GM19438 (cell line): ENCODE measurements around the gene H2AZ2.

Experiments
- ATAC-seq: cut with Tn5 transposase; IDR thresholded peaks from one replicate; pipeline ENCODE4 v1.9.1; 2021; ENCODE audit warnings: low read depth; ENCODE audit not compliant: unreplicated experiment

The H2AZ2 gene

GRCh38 chr7:44847920-44848634 is at the start of gene H2AZ2:
Gene H2AZ2 (minus strand): TSS chr7:44848087. CDS start chr7:44847971, 116 bp downstream.
- peak; percentile 83 for ATAC-seq

- ATAC-seq, result no peak
Measured at GRCh38 chr7:44897309-44897708, 49.4 kb upstream of the H2AZ2 start.

DNA sequence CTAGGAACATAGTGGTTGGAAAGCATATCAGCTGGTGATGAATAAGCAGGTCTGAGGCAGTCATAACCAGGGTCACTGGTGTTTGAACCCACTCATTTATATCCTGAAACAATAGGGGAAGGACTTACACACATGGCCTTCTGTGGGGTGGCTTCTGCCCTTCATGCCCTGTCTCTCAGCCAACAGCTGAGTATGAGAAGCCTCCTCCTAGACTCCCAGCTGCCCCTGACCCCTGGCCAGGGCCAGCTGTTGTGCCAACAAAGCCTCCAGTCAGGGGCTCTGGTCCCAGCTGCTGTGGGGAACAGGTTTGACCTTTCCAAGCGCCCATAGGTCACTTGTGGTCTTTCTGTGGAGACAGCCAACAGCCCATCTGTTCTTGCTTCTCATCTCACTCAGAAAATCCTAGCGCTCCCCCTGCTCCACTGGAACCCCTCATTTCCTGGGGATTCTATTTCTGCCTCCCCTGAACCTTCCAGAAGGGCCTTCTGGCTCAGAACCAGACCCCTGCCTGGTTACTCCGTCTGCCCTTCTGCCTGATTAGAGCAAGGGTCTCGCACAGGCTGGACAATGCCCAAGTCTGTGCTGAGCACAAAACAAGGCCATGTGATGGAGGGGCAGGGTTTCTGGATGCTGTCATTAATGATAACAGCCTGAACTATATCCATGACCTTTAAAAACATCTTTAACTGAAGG is 47.1 kb upstream of the H2AZ2 start:
- ATAC-seq, result no peak

GRCh38 chr7:44893710-44894234 is 45.9 kb upstream of the H2AZ2 start:
- no peak for ATAC-seq

DNA sequence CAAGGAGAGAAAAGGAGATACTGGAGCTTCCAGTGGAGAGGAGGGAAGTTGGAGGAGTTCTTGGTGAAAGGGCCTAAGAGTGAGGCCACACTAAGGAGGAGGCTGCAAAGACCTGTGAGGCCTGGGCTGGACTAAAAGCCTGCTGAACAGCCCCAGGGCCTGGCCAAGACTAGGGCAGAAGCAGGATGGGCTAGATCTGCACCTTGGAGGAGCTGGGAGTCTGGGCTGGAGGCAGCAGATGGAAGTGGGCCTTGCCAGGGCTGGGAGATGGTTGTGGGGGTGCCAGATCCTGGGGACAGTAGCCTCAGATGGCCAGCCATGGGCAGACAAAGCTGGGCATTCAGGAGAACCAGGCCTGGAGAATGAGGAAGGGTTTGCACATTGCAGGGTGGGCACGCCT is 43.9 kb upstream of the H2AZ2 start:
- no peak for ATAC-seq

DNA sequence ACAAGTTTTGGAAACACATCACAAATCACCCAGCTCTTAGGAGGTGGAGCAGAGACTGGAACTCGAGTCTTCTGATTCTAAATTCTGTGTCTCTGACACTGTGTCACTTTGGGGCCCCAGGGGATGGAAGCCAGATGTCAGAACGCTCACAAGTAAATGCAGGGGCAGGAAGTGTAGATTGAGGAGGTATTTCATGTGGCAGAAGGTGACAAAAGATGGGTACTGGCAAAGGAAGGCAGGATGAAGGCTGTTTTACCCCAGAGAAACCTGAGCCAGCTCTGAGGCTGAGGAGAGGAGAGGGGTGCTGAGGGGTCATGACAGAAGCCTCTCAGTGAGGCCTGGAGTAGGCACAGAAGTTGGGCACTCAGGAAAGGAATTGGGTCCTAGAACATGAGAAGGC is 43.5 kb upstream of the H2AZ2 start:
- ATAC-seq, result no peak

- no peak for ATAC-seq
Measured at GRCh38 chr7:44889086-44889781, 41.3 kb upstream of the H2AZ2 start.

- ATAC-seq, result no peak
Measured at GRCh38 chr7:44887293-44887692, 39.4 kb upstream of the H2AZ2 start.

GRCh38 chr7:44885394-44886317 is 37.8 kb upstream of the H2AZ2 start, which contains the start of gene PURB:
Gene PURB (minus strand): TSS chr7:44885530. CDS start chr7:44885348, 182 bp downstream.
- ATAC-seq, result peak; percentile 71

DNA sequence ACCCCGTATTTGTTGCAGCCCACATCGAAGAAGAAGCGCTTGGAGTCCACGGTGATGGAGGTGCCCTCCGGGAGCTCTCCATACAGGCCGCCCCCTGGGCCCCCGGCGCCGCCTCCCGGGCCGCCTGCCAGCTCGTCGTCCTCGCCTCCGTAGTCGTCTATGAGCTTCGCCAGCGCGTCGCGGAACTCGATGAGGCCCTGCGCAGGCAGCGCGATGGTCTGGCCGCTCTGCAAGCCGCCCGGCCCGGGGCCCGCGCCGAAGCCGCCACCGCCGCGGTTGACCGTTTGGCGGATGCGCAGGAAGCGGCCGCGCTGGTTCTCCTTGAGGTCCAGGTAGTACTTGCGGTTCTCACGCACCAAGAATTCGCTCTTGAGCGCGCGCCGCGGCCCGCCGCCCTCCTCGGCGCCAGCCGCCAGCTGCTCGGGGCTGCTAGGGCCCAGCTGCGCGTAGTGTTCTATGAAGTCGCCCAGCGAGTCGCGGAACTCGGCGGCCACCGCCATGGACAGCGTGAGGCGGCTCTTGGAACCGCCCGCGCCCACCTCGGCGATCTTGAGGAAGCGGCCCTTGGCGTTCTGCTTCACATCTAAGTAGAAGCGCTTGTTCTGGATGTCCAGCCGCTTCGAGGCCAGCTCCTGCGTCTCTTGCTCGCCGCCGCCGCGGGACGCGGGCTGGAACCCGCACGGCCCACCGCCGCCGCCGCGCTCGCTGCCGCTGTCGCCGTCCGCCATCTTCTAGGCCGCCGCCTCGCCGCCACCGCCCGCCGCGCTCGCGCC is 36.9 kb upstream of the H2AZ2 start:
- peak; percentile 34 for ATAC-seq

- no peak for ATAC-seq
Measured at GRCh38 chr7:44883961-44884620, 36.2 kb upstream of the H2AZ2 start.

- ATAC-seq, result no peak
Measured at GRCh38 chr7:44882899-44883298, 35.0 kb upstream of the H2AZ2 start.

- ATAC-seq, result no peak
Measured at GRCh38 chr7:44881610-44882009, 33.7 kb upstream of the H2AZ2 start.

DNA sequence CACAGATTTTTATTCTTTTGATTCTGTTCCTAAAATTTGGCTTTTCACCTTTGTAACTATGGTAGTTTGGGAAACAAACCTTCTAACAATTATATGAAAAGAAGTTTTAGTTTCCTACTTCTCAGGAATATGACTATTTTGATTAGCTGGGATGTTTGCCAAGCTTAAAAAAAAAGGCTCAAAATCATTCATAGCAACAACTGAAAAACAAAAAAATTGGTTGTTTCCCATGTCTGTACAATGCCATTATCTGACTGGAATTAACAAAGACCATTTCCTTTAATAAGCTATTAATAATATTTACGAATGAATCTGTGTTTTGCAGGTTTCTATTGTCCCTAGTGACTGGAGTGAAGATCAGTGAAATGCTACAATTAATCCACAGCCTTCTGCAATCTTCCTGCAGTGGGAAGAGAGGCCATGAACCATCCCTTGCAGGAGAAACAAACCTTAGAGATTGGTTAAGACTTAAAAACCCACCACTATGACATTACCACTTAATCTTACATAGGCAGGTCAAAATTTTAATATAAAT is 33.2 kb upstream of the H2AZ2 start:
- no peak for ATAC-seq

DNA sequence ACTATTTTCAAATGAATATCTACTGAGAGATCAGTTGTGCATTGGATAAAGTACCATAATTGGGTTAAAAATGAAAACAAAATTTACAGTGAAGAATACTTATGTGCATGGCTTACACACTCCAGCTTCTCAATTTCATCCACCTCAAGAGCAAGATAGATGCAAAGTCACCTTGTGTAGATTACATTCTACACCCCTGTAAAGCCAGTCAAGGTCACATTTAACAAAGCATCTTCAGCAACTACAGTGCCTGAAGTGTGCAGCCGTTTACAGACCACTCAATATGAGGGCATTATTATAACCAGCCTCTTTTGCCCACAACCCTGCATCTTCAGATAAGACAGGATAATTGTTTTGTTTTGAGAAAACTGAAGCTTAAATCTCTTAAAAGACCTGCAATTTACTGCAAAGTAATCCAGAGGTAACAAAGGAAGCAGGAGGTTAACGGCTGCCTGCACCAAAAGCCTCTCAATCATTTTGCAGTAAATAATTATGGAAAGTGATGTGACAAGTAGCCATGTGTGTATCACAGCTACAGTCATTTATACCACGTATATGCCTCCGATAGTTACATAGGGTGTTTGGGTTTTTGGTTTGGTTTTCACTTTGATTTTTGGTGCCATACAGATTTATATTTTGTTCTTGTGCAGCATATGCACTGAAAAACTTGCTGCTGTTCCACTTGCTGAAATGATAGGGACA is 32.6 kb upstream of the H2AZ2 start:
- no peak for ATAC-seq

DNA sequence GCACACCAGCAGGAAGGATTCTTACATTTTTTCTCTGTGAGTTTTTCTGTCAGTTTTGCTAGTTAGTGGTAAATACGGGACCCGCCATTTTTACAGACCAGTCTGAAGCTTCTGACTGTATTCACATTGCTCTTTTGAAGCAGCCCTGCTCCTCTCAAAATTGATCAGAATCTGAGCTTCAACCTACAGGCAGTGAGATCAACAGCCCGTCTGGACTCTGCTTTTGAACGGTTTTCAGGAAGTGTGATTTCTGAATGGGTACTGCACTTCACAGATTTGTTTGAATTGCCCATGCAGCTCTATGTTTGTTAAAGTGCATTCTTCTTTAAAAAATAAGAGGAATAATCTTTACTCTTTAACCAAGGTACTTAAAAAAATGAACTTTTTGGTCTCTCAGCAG is 28.5 kb upstream of the H2AZ2 start:
- ATAC-seq, result no peak

DNA sequence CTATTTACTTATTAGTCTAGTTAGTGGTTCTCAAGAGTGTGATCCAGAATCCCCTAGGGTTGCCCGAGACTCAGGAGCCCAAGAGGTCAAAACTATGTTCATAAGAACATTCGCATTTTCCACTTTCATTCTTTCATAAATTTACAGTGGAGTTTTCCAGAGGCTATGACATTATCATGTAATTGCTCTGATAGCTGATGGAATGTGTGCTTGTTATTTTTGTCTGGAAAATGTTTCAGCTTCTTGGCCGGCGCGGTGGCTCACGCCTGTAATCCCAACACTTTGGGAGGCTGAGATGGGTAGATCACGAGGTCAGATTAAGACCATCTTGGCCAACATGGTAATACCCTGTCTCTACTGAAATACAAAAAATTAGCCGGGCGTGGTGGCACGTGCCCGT is 27.4 kb upstream of the H2AZ2 start:
- no peak for ATAC-seq

- no peak for ATAC-seq
Measured at GRCh38 chr7:44872787-44873186, 24.9 kb upstream of the H2AZ2 start.
